HG02798 (cell line): ENCODE measurements around the gene NDUFB8.
"Not testable (repeated sequence)": the region's sequence is repeated elsewhere in the genome, so short reads cannot be mapped to it uniquely, and the experiment has no call there.

Experiments
- ATAC-seq: cut with Tn5 transposase; IDR thresholded peaks from one replicate; pipeline ENCODE4 v1.9.1; 2021; ENCODE audit warnings: mild to moderate bottlenecking; ENCODE audit not compliant: unreplicated experiment, poor library complexity

Gene NDUFB8

GRCh38 chr10:100529475-100530298 lies at the start of gene NDUFB8:
Gene NDUFB8, minus strand, starts transcription at chr10:100529871. Its CDS starts 20 bp downstream, at chr10:100529851.
- peak; percentile 81 for ATAC-seq

- ATAC-seq, result no peak
Measured at GRCh38 chr10:100576282-100576635, 46.6 kb upstream of the NDUFB8 start.

- ATAC-seq, result no peak
Measured at GRCh38 chr10:100575585-100576281, 46.1 kb upstream of the NDUFB8 start.

GRCh38 chr10:100575146-100575545 lies 45.5 kb upstream of the NDUFB8 start:
- not testable (repeated sequence) for ATAC-seq

GRCh38 chr10:100571084-100571856 lies 41.6 kb upstream of the NDUFB8 start:
- ATAC-seq, result no peak

- no peak for ATAC-seq
Measured at GRCh38 chr10:100570506-100570905, 40.8 kb upstream of the NDUFB8 start.

- no peak for ATAC-seq
Measured at GRCh38 chr10:100569687-100570481, 40.2 kb upstream of the NDUFB8 start.

GRCh38 chr10:100568912-100569311 lies 39.2 kb upstream of the NDUFB8 start:
- ATAC-seq, result no peak

- no peak for ATAC-seq
Measured at GRCh38 chr10:100567826-100568225, 38.2 kb upstream of the NDUFB8 start.

GRCh38 chr10:100567249-100567648 lies 37.6 kb upstream of the NDUFB8 start:
- ATAC-seq, result no peak

- no peak for ATAC-seq
Measured at GRCh38 chr10:100566561-100566960, 36.9 kb upstream of the NDUFB8 start.

GRCh38 chr10:100565206-100565985 lies 35.7 kb upstream of the NDUFB8 start:
- no peak for ATAC-seq

- peak; percentile 69 for ATAC-seq
Measured at GRCh38 chr10:100562008-100562672, 32.5 kb upstream of the NDUFB8 start.

GRCh38 chr10:100561005-100561404 lies 31.3 kb upstream of the NDUFB8 start:
- ATAC-seq, result no peak

GRCh38 chr10:100560248-100560647 lies 30.6 kb upstream of the NDUFB8 start:
- no peak for ATAC-seq

GRCh38 chr10:100554902-100555301 lies 25.2 kb upstream of the NDUFB8 start:
- ATAC-seq, result no peak

- no peak for ATAC-seq
Measured at GRCh38 chr10:100553929-100554328, 24.3 kb upstream of the NDUFB8 start.

GRCh38 chr10:100551738-100552137 lies 22.1 kb upstream of the NDUFB8 start:
- no peak for ATAC-seq

GRCh38 chr10:100551196-100551595 lies 21.5 kb upstream of the NDUFB8 start:
- ATAC-seq, result no peak
